HUES48 (cell line): ENCODE results near the gene ACYP2.

Experiments
- H3K27ac ChIP-seq: one replicate; pipeline ENCODE4 v1.7.0; 2013; ENCODE audit warnings: low read depth, low read length, inconsistent platforms
- H3K27me3 ChIP-seq: 2 replicates; pipeline ENCODE4 v1.6.1; 2013; ENCODE audit warnings: mild to moderate bottlenecking, low read length; ENCODE audit not compliant: control insufficient read depth, insufficient read depth
- H3K36me3 ChIP-seq: 2 replicates; pipeline ENCODE4 v1.6.1; 2013; ENCODE audit warnings: low read length; ENCODE audit not compliant: control insufficient read depth, insufficient read depth
- H3K4me1 ChIP-seq: 2 replicates; pipeline ENCODE4 v1.6.1; 2013; ENCODE audit warnings: mild to moderate bottlenecking, low read length; ENCODE audit not compliant: control insufficient read depth, insufficient read depth
- H3K4me3 ChIP-seq: 2 replicates; pipeline ENCODE4 v1.5.1; 2013; ENCODE audit warnings: mild to moderate bottlenecking, low read depth, low read length
- H3K9ac ChIP-seq: 2 replicates; pipeline ENCODE4 v1.6.1; 2013; ENCODE audit warnings: mild to moderate bottlenecking, low read depth, low read length, moderate library complexity
- H3K9me3 ChIP-seq: 2 replicates; pipeline ENCODE4 v1.6.1; 2013; ENCODE audit warnings: low read length; ENCODE audit not compliant: control insufficient read depth, insufficient read depth

ACYP2 gene

DNA sequence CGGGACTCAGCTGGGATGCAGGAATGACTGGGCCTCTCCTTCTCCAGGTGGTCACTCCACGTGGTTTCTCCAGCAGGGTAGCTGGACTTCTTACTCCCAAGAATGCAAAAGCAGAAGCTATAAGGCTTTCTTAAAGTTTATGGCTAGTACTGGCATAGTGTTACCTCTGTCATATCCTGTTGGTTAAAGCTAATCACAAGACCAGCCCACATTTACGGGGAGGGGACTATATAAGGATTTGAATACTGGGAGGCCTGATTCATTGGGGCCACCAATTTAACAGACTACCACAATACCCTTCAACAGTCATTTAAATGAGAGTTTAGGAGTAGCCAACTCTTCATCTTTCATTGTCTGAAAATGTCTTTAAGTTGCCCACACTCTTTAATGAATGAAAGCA, 235.0 kb downstream of the ACYP2 start:
- peaks cover 10% of the 10 kb centered on the region; the same call in 1 of the 2 replicates for H3K4me1 ChIP-seq
- H3K9ac ChIP-seq, result no peak overlapping the region
- H3K36me3 ChIP-seq, result no peaks in the 10 kb centered on the region
- no peak overlapping the region for H3K27ac ChIP-seq
- H3K9me3 ChIP-seq, result no peaks in the 10 kb centered on the region
- no peaks in the 10 kb centered on the region for H3K27me3 ChIP-seq
- no peak overlapping the region for H3K4me3 ChIP-seq

GRCh38 chr2:54353216-54353615, 237.8 kb downstream of the ACYP2 start:
- H3K9me3 ChIP-seq, result no peaks in the 10 kb centered on the region
- no peak overlapping the region for H3K4me3 ChIP-seq
- H3K4me1 ChIP-seq, result peaks cover 6% of the 10 kb centered on the region; the same call in 1 of the 2 replicates
- no peaks in the 10 kb centered on the region for H3K36me3 ChIP-seq
- no peak overlapping the region for H3K27ac ChIP-seq
- H3K9ac ChIP-seq, result no peak overlapping the region
- H3K27me3 ChIP-seq, result no peaks in the 10 kb centered on the region
